ENCODE results near the gene SULT4A1. TPM values are rescaled to one million over a fixed set of nuclear protein-coding genes. Genes with fewer than 3 reads are reported as not detected.

SULT4A1 gene
- total and polyA plus RNA-seq, 10 of the 15 experiments (the other 5 are each of a cell fraction or from before 2014, with no cell fraction given), result not detected

- TF ChIP-seq RELB (IDR thresholded peaks at IDR 0.05; ENCODE audit: low read depth), result no peak
Measured at GRCh38 chr22:43857367-43857766, 4.9 kb downstream of the SULT4A1 start (continued).

GRCh38 chr22:43855431-43855830 is 6.9 kb downstream of the SULT4A1 start:
- Histone ChIP-seq H3K4me1 (ENCODE audit: control insufficient read depth, insufficient read depth, low read length) (no peaks in the 10 kb centered on the region), H3K79me2 (ENCODE audit: control insufficient read depth, insufficient read depth, low read length) (no peaks in the 10 kb centered on the region), H3K9me3 (replicated peaks; ENCODE audit: control insufficient read depth, insufficient read depth, low read length) (no peaks in the 10 kb centered on the region), H4K20me1 (ENCODE audit: control insufficient read depth, insufficient read depth) (no peaks in the 10 kb centered on the region), H3K36me3 (ENCODE audit: control insufficient read depth in 2 of 2, insufficient read depth in 2 of 2, low read length in 1 of 2) (no peaks in the 10 kb centered on the region), H3K9ac (ENCODE audit: control insufficient read depth, insufficient read depth, low read length) (no peak overlapping the region), H3K4me3 (no peak overlapping the region), H3K4me2 (ENCODE audit: control insufficient read depth, insufficient read depth) (no peak overlapping the region), H3K27ac (ENCODE audit: control insufficient read depth, insufficient read depth) (no peak overlapping the region), H3K27me3 (replicated peaks in 1 of 2; ENCODE audit: control insufficient read depth in 2 of 2, insufficient read depth in 2 of 2, low read length in 1 of 2) (peaks cover 0 to 4% of the 10 kb centered on the region in 2 experiments; a peak in 3 of 4 replicates), H2AFZ (ENCODE audit: control insufficient read depth, low read depth, low read length) (no peak overlapping the region)
- ChIA-PET POLR2A (no interaction called here), SMC1A (ENCODE audit: uncharacterized antibody, unreplicated experiment) (no interaction called here), CTCF (no interaction called here), RAD21 (ENCODE audit: unreplicated experiment) (no interaction called here)
- DNase-seq (ENCODE audit: low read depth, low spot score) (no peak), FAIRE-seq (no peak), ATAC-seq (no peak)
- in situ Hi-C loops (cut with MboI) (no loop called here), intact Hi-C loops (cut with micrococcal nuclease; ENCODE audit: unreplicated experiment) (no loop called here)
- no peak for TF ChIP-seq BACH1 (IDR thresholded peaks at IDR 0.05; ENCODE audit: borderline replicate concordance)
- WGBS (ENCODE audit: insufficient coverage, insufficient replicate concordance, low lambda C conversion rate, missing lambda C conversion rate), result 22% methylated on average over 4 of the region's 4 CpGs
- no TSS peak for BruUV-seq (replicated peaks)

GRCh38 chr22:43854786-43855271 is 7.5 kb downstream of the SULT4A1 start:
- no peak overlapping the region for H3K9ac ChIP-seq (ENCODE audit: control insufficient read depth, insufficient read depth, low read length)
- no peaks in the 10 kb centered on the region for H3K79me2 ChIP-seq (ENCODE audit: control insufficient read depth, insufficient read depth, low read length)
- H3K4me3 ChIP-seq, result no peak overlapping the region
- intact Hi-C loops (cut with micrococcal nuclease; ENCODE audit: unreplicated experiment), result no loop called here
- peaks cover 0 to 4% of the 10 kb centered on the region in 2 experiments; a peak in 3 of 4 replicates for H3K27me3 ChIP-seq (replicated peaks in 1 of 2; ENCODE audit: control insufficient read depth in 2 of 2, insufficient read depth in 2 of 2, low read length in 1 of 2)
- BruUV-seq (replicated peaks), result no TSS peak
- no peak for FAIRE-seq
- ChIA-PET CTCF (no interaction called here), POLR2A (no interaction called here), RAD21 (ENCODE audit: unreplicated experiment) (no interaction called here), SMC1A (ENCODE audit: uncharacterized antibody, unreplicated experiment) (no interaction called here)
- H3K4me2 ChIP-seq (ENCODE audit: control insufficient read depth, insufficient read depth), result no peak overlapping the region
- in situ Hi-C loops (cut with MboI), result no loop called here
- WGBS (ENCODE audit: insufficient coverage, insufficient replicate concordance, low lambda C conversion rate, missing lambda C conversion rate), result 45% methylated on average over 13 of the region's 13 CpGs
- no peaks in the 10 kb centered on the region for H3K9me3 ChIP-seq (replicated peaks; ENCODE audit: control insufficient read depth, insufficient read depth, low read length)
- no peaks in the 10 kb centered on the region for H3K36me3 ChIP-seq (ENCODE audit: control insufficient read depth in 2 of 2, insufficient read depth in 2 of 2, low read length in 1 of 2)
- no peak overlapping the region for H3K27ac ChIP-seq (ENCODE audit: control insufficient read depth, insufficient read depth)
- no peaks in the 10 kb centered on the region for H3K4me1 ChIP-seq (ENCODE audit: control insufficient read depth, insufficient read depth, low read length)
- no peaks in the 10 kb centered on the region for H4K20me1 ChIP-seq (ENCODE audit: control insufficient read depth, insufficient read depth)
- H2AFZ ChIP-seq (ENCODE audit: control insufficient read depth, low read depth, low read length), result no peak overlapping the region
- no peak for DNase-seq (ENCODE audit: low read depth, low spot score)
- no peak for ATAC-seq
- TF ChIP-seq NFYA (IDR thresholded peaks at IDR 0.05; ENCODE audit: borderline replicate concordance, low read depth, low read length) (no peak), LARP7 (IDR thresholded peaks at IDR 0.05) (no peak), HDGF (IDR thresholded peaks at IDR 0.05) (no peak), CHD2 (IDR thresholded peaks at IDR 0.05; ENCODE audit: borderline replicate concordance, low read depth, low read length) (no peak), TCF3 (IDR thresholded peaks at IDR 0.05; ENCODE audit: borderline replicate concordance, insufficient read depth, low read depth, low read length) (no peak), NFYB (IDR thresholded peaks at IDR 0.05; ENCODE audit: insufficient read depth, low read depth, low read length) (no peak), ZBTB40 (IDR thresholded peaks at IDR 0.05; ENCODE audit: borderline replicate concordance) (no peak), POLR2A (IDR thresholded peaks at IDR 0.05; ENCODE audit: low read depth, low read length) (no peak), NFXL1 (IDR thresholded peaks at IDR 0.05; ENCODE audit: borderline replicate concordance) (no peak), CHD4 (IDR thresholded peaks at IDR 0.05) (no peak)

Measured in GM12878 (cell line).